Liver (tissue), 9 donors: ENCODE data around the gene FIP1L1. TPM values are rescaled to one million over a fixed set of nuclear protein-coding genes. Genes with fewer than 3 reads are reported as not detected.

Experiments used
- DNase-seq: peaks from one replicate; pipeline ENCODE4 v3.0.0-alpha.2; 2017; ENCODE audit warnings: low spot score
- H3K27ac ChIP-seq, 2 donors: one replicate each; pipeline ENCODE4 v1.7.0; 2013; ENCODE audit warnings: inconsistent platforms in 2 of 2, low read length in 2 of 2, control low read depth in 1 of 2, low read depth in 1 of 2, mild to moderate bottlenecking in 1 of 2
- H3K27me3 ChIP-seq, 4 donors: one replicate each; pipeline versions ENCODE4 v1.6.1 to v1.7.0; 2013; ENCODE audit warnings: low read length in 3 of 4, inconsistent platforms in 1 of 4, mild to moderate bottlenecking in 1 of 4, moderate library complexity in 1 of 4; ENCODE audit not compliant: control insufficient read depth in 4 of 4, insufficient read depth in 4 of 4
- H3K36me3 ChIP-seq, 4 donors: one replicate each; pipeline versions ENCODE4 v1.6.1 to v1.7.0; 2013; ENCODE audit warnings: low read length in 3 of 4, mild to moderate bottlenecking in 3 of 4, low read depth in 1 of 4, moderate library complexity in 1 of 4; ENCODE audit not compliant: control insufficient read depth in 4 of 4, insufficient read depth in 3 of 4
- H3K4me1 ChIP-seq, 4 donors: one replicate each; pipeline versions ENCODE4 v1.6.1 to v1.7.0; 2013; ENCODE audit warnings: low read length in 3 of 4, mild to moderate bottlenecking in 3 of 4, moderate library complexity in 1 of 4; ENCODE audit not compliant: control insufficient read depth in 4 of 4, insufficient read depth in 4 of 4
- H3K4me3 ChIP-seq, 3 donors: one replicate each; pipeline versions ENCODE4 v1.6.1 to v1.7.0; 2013; ENCODE audit warnings: low read length in 3 of 3, control low read depth in 1 of 3, low read depth in 1 of 3, mild to moderate bottlenecking in 1 of 3
- H3K9ac ChIP-seq, 2 donors: one replicate each; pipeline ENCODE4 v1.7.0; 2013; ENCODE audit warnings: low read length in 2 of 2, mild to moderate bottlenecking in 2 of 2, moderate library complexity in 2 of 2, control low read depth in 1 of 2, low read depth in 1 of 2
- H3K9me3 ChIP-seq, 4 donors: one replicate each; pipeline versions ENCODE4 v1.6.1 to v1.7.0; 2013; ENCODE audit warnings: low read length in 3 of 4; ENCODE audit not compliant: control insufficient read depth in 4 of 4
- EGR1 ChIP-seq, 2 donors: IDR thresholded peaks; 2 replicates each; pipeline ENCODE4 v1.6.1; 2016 to 2018; ENCODE audit warnings: antibody characterized with exemption in 2 of 2, low read depth in 2 of 2
- FOXA1 ChIP-seq: IDR thresholded peaks from 2 replicates; pipeline ENCODE4 v1.6.1; 2016; ENCODE audit warnings: antibody characterized with exemption
- FOXA2 ChIP-seq: IDR thresholded peaks from 2 replicates; pipeline ENCODE4 v1.6.1; 2016; ENCODE audit warnings: antibody characterized with exemption
- GABPA ChIP-seq, 2 donors: IDR thresholded peaks in 1 of 2; conservative IDR thresholded peaks in 1 of 2; 2 replicates each; pipeline ENCODE4 v1.6.1; 2016; ENCODE audit warnings: antibody characterized with exemption in 2 of 2, mild to moderate bottlenecking in 1 of 2, moderate library complexity in 1 of 2
- HNF4A ChIP-seq, 2 donors: conservative IDR thresholded peaks; 2 replicates each; pipeline ENCODE4 v1.6.1; 2016; ENCODE audit warnings: antibody characterized with exemption in 2 of 2, mild to moderate bottlenecking in 2 of 2
- HNF4G ChIP-seq: IDR thresholded peaks from 2 replicates; pipeline ENCODE4 v1.6.1; 2016; ENCODE audit warnings: antibody characterized with exemption
- JUND ChIP-seq, 2 donors: IDR thresholded peaks; 2 replicates each; pipeline ENCODE4 v1.6.1; 2016; ENCODE audit warnings: antibody characterized with exemption in 2 of 2
- NR2F2 ChIP-seq: IDR thresholded peaks from 2 replicates; pipeline ENCODE4 v1.6.1; 2016; ENCODE audit warnings: antibody characterized with exemption
- RAD21 ChIP-seq, 2 donors: IDR thresholded peaks; 2 replicates each; pipeline ENCODE4 v1.6.1; 2016; ENCODE audit warnings: antibody characterized with exemption in 2 of 2, mild to moderate bottlenecking in 2 of 2
- RXRA ChIP-seq, 2 donors: IDR thresholded peaks; 2 replicates each; pipeline ENCODE4 v1.6.1; 2017 to 2018; ENCODE audit warnings: antibody characterized with exemption in 2 of 2, mild to moderate bottlenecking in 1 of 2
- SP1 ChIP-seq: IDR thresholded peaks from 2 replicates; pipeline ENCODE4 v1.6.1; 2018; ENCODE audit warnings: antibody characterized with exemption, mild to moderate bottlenecking
- TAF1 ChIP-seq: conservative IDR thresholded peaks from 2 replicates; pipeline ENCODE4 v1.6.1; 2016; ENCODE audit warnings: antibody characterized with exemption, mild to moderate bottlenecking
- YY1 ChIP-seq: IDR thresholded peaks from 2 replicates; pipeline ENCODE4 v1.6.1; 2016; ENCODE audit warnings: antibody characterized with exemption, mild to moderate bottlenecking
- WGBS: extraction: QIAGEN DNeasy Blood & Tissue Kit; methylation state at CpG from one replicate; pipeline ENCODE4 v1.1.7; 2013; 5-methylcytosine and 5-hydroxymethylcytosine counted together
- polyA plus RNA-seq, 2 donors: library from polyadenylated mRNA; stranded (reverse) in 1 of 2; unstranded in 1 of 2; fragments of 200-250 nt in 1 of 2; fragments of >200 nt in 1 of 2; fragmentation: Nextera tagmentation in 1 of 2; extraction: Ambion mirVana in 1 of 2; gene quantifications; one replicate each; pipeline versions ENCODE4 v1.2.1 to v1.2.3, GENCODE V29; 2013 to 2015
- total RNA-seq, 2 donors: library from RNA; depleted of rRNA; stranded (reverse); fragments of >200 nt; gene quantifications; one replicate each; pipeline ENCODE4 v1.2.3, GENCODE V29; 2014
- TF ChIP-seq, protein P1 (sequence below): fragments of 150-350 bp; IDR thresholded peaks from 2 replicates; pipeline ENCODE4 v1.5.1; 2017; ENCODE audit warnings: improper control_type of control experiment, low read depth, low read length; ENCODE audit not compliant: missing input control
- TF ChIP-seq, protein P2 (sequence below): IDR thresholded peaks from 2 replicates; pipeline ENCODE4 v1.6.1; 2016; ENCODE audit warnings: antibody characterized with exemption
- TF ChIP-seq, protein P3 (sequence below): IDR thresholded peaks from 2 replicates; pipeline ENCODE4 v1.6.1; 2016; ENCODE audit warnings: antibody characterized with exemption, mild to moderate bottlenecking
- TF ChIP-seq, protein P4 (sequence below): IDR thresholded peaks from 2 replicates; pipeline ENCODE4 v1.6.1; 2016; ENCODE audit warnings: antibody characterized with exemption
- donor health status: healthy.
- donor health status: healthy.
- donor health status: healthy.
- donor health status: healthy.
- donor health status: healthy.

FIP1L1 gene
- total and polyA plus RNA-seq, 4 donors, result 12.2 to 30.3 (median 18.4) TPM

DNA sequence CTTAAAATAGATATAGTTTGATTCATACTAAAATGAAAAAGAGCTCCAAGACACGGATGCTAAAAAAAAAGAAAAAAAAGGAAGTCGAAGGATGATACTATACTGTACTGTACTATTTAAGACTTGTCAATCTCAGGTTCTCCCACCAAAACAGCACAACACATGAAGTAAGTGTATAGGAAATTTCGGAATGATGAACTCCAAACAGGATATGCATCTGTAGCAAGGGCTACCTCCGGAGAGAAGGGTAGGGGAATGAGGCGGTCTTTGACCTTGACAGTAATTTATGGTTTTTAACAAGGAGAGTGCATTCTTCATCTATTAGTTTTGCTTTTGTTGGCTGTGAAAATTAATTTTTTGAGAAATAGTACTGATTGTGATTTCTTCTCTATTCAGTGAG, 541 bp upstream of the FIP1L1 start:
- TF ChIP-seq YY1 (no peak), HNF4A (conservative IDR thresholded peaks at IDR 0.05) (no peak), FOXA1 (no peak), NR2F2 (no peak), RXRA (IDR thresholded peaks at IDR 0.05) (no peak), JUND (IDR thresholded peaks at IDR 0.05) (no peak), RAD21 (IDR thresholded peaks at IDR 0.05) (no peak), GABPA (IDR thresholded peaks at IDR 0.05 in 1 of 2, conservative IDR thresholded peaks at IDR 0.05 in 1 of 2) (no peak), EGR1 (IDR thresholded peaks at IDR 0.05; ENCODE audit: low read depth in 2 of 2) (no peak), FOXA2 (no peak)
- TF ChIP-seq, protein P1, sequence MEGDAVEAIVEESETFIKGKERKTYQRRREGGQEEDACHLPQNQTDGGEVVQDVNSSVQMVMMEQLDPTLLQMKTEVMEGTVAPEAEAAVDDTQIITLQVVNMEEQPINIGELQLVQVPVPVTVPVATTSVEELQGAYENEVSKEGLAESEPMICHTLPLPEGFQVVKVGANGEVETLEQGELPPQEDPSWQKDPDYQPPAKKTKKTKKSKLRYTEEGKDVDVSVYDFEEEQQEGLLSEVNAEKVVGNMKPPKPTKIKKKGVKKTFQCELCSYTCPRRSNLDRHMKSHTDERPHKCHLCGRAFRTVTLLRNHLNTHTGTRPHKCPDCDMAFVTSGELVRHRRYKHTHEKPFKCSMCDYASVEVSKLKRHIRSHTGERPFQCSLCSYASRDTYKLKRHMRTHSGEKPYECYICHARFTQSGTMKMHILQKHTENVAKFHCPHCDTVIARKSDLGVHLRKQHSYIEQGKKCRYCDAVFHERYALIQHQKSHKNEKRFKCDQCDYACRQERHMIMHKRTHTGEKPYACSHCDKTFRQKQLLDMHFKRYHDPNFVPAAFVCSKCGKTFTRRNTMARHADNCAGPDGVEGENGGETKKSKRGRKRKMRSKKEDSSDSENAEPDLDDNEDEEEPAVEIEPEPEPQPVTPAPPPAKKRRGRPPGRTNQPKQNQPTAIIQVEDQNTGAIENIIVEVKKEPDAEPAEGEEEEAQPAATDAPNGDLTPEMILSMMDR, result no peak
- TF ChIP-seq, protein P2, sequence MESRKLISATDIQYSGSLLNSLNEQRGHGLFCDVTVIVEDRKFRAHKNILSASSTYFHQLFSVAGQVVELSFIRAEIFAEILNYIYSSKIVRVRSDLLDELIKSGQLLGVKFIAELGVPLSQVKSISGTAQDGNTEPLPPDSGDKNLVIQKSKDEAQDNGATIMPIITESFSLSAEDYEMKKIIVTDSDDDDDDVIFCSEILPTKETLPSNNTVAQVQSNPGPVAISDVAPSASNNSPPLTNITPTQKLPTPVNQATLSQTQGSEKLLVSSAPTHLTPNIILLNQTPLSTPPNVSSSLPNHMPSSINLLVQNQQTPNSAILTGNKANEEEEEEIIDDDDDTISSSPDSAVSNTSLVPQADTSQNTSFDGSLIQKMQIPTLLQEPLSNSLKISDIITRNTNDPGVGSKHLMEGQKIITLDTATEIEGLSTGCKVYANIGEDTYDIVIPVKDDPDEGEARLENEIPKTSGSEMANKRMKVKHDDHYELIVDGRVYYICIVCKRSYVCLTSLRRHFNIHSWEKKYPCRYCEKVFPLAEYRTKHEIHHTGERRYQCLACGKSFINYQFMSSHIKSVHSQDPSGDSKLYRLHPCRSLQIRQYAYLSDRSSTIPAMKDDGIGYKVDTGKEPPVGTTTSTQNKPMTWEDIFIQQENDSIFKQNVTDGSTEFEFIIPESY, result no peak
- DNase-seq, result no peak
- no peaks in the 10 kb centered on the region for H3K36me3 ChIP-seq
- H3K27me3 ChIP-seq, result no peaks in the 10 kb centered on the region
- H3K4me3 ChIP-seq, result peak overlapping the region; percentile 74 to 92 (median 91)
- WGBS, result 61% methylated on average over 5 of the region's 5 CpGs
- peak overlapping the region in 1 of 2 donors; percentile 79 for H3K9ac ChIP-seq
- H3K9me3 ChIP-seq, result no peaks in the 10 kb centered on the region
- peak overlapping the region in 1 of 2 donors; percentile 87 for H3K27ac ChIP-seq
- H3K4me1 ChIP-seq, result peaks cover 0 to 20% (median 10%) of the 10 kb centered on the region in 4 donors

DNA sequence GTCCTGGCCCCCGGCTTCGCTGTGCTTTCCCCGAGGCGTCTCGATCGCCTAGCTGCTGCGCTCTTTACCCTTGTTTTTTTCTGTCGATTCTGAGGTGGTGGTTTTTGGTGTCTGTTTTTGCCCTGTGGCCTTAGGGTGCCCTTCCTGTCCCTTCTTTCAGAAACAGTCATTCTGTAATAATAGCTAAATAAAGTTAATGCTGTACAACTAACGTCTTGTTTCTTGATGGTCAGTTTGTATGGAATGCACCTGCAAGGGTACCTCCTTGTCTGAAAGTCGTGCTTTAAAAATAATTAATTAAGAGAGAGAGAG, 686 bp downstream of the FIP1L1 start:
- WGBS, result under 1% methylated on average over 10 of the region's 10 CpGs
- peak overlapping the region; percentile 74 to 92 (median 91) for H3K4me3 ChIP-seq
- DNase-seq, result no peak
- peak overlapping the region; percentile 80 to 82 for H3K9ac ChIP-seq
- peaks cover 0 to 4% (median 2%) of the 10 kb centered on the region in 4 donors for H3K36me3 ChIP-seq
- no peaks in the 10 kb centered on the region for H3K9me3 ChIP-seq
- TF ChIP-seq, protein P2, result no peak
- TF ChIP-seq SP1 (no peak), TAF1 (no peak), FOXA1 (no peak), HNF4A (conservative IDR thresholded peaks at IDR 0.05) (no peak), GABPA (IDR thresholded peaks at IDR 0.05 in 1 of 2, conservative IDR thresholded peaks at IDR 0.05 in 1 of 2) (no peak), NR2F2 (no peak), RXRA (IDR thresholded peaks at IDR 0.05) (no peak), HNF4G (no peak), YY1 (no peak), EGR1 (IDR thresholded peaks at IDR 0.05; ENCODE audit: low read depth in 2 of 2) (no peak), JUND (IDR thresholded peaks at IDR 0.05) (no peak)
- TF ChIP-seq, protein P3, sequence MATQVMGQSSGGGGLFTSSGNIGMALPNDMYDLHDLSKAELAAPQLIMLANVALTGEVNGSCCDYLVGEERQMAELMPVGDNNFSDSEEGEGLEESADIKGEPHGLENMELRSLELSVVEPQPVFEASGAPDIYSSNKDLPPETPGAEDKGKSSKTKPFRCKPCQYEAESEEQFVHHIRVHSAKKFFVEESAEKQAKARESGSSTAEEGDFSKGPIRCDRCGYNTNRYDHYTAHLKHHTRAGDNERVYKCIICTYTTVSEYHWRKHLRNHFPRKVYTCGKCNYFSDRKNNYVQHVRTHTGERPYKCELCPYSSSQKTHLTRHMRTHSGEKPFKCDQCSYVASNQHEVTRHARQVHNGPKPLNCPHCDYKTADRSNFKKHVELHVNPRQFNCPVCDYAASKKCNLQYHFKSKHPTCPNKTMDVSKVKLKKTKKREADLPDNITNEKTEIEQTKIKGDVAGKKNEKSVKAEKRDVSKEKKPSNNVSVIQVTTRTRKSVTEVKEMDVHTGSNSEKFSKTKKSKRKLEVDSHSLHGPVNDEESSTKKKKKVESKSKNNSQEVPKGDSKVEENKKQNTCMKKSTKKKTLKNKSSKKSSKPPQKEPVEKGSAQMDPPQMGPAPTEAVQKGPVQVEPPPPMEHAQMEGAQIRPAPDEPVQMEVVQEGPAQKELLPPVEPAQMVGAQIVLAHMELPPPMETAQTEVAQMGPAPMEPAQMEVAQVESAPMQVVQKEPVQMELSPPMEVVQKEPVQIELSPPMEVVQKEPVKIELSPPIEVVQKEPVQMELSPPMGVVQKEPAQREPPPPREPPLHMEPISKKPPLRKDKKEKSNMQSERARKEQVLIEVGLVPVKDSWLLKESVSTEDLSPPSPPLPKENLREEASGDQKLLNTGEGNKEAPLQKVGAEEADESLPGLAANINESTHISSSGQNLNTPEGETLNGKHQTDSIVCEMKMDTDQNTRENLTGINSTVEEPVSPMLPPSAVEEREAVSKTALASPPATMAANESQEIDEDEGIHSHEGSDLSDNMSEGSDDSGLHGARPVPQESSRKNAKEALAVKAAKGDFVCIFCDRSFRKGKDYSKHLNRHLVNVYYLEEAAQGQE, result no peak
- TF ChIP-seq, protein P4, sequence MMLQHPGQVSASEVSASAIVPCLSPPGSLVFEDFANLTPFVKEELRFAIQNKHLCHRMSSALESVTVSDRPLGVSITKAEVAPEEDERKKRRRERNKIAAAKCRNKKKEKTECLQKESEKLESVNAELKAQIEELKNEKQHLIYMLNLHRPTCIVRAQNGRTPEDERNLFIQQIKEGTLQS, result no peak
- TF ChIP-seq, protein P1, result no peak
- peaks cover 0 to 20% (median 10%) of the 10 kb centered on the region in 4 donors for H3K4me1 ChIP-seq
- peak overlapping the region; percentile 83 to 87 for H3K27ac ChIP-seq
- no peaks in the 10 kb centered on the region for H3K27me3 ChIP-seq
